ENCODE results near the gene MYH15.

The MYH15 gene

GRCh38 chr3:108410531-108410984, 99.8 kb downstream of the MYH15 start:
- Histone ChIP-seq H3K9ac (ENCODE audit: low read length) (no peak overlapping the region), H3K4me3 (ENCODE audit: low read length) (no peak overlapping the region), H3K27me3 (ENCODE audit: control insufficient read depth, insufficient read depth, low read length) (no peaks in the 10 kb centered on the region), H3K36me3 (ENCODE audit: control insufficient read depth, low read depth, low read length) (no peaks in the 10 kb centered on the region), H3K9me3 (ENCODE audit: control insufficient read depth, low read depth, low read length) (no peaks in the 10 kb centered on the region), H3K27ac (ENCODE audit: low read length) (no peak overlapping the region), H3K4me1 (ENCODE audit: control insufficient read depth, low read depth, low read length) (peaks cover 4% of the 10 kb centered on the region)

GRCh38 chr3:108409800-108410178, 100.6 kb downstream of the MYH15 start:
- Histone ChIP-seq H3K9ac (ENCODE audit: low read length) (no peak overlapping the region), H3K27me3 (ENCODE audit: control insufficient read depth, insufficient read depth, low read length) (no peaks in the 10 kb centered on the region), H3K9me3 (ENCODE audit: control insufficient read depth, low read depth, low read length) (no peaks in the 10 kb centered on the region), H3K27ac (ENCODE audit: low read length) (no peak overlapping the region), H3K4me3 (ENCODE audit: low read length) (no peak overlapping the region), H3K36me3 (ENCODE audit: control insufficient read depth, low read depth, low read length) (no peaks in the 10 kb centered on the region), H3K4me1 (ENCODE audit: control insufficient read depth, low read depth, low read length) (peaks cover 4% of the 10 kb centered on the region)

- no peak overlapping the region for H3K27ac ChIP-seq (ENCODE audit: low read length)
- H3K4me1 ChIP-seq (ENCODE audit: control insufficient read depth, low read depth, low read length) = peaks cover 4% of the 10 kb centered on the region
- no peaks in the 10 kb centered on the region for H3K36me3 ChIP-seq (ENCODE audit: control insufficient read depth, low read depth, low read length)
- H3K9ac ChIP-seq (ENCODE audit: low read length) = no peak overlapping the region
- no peaks in the 10 kb centered on the region for H3K27me3 ChIP-seq (ENCODE audit: control insufficient read depth, insufficient read depth, low read length)
- no peaks in the 10 kb centered on the region for H3K9me3 ChIP-seq (ENCODE audit: control insufficient read depth, low read depth, low read length)
- H3K4me3 ChIP-seq (ENCODE audit: low read length) = no peak overlapping the region
Observed at GRCh38 chr3:108408883-108409799, 101.3 kb downstream of the MYH15 start.

- Histone ChIP-seq H3K4me3 (ENCODE audit: low read length) (no peak overlapping the region), H3K27ac (ENCODE audit: low read length) (no peak overlapping the region), H3K27me3 (ENCODE audit: control insufficient read depth, insufficient read depth, low read length) (no peaks in the 10 kb centered on the region), H3K36me3 (ENCODE audit: control insufficient read depth, low read depth, low read length) (no peaks in the 10 kb centered on the region), H3K9me3 (ENCODE audit: control insufficient read depth, low read depth, low read length) (no peaks in the 10 kb centered on the region), H3K9ac (ENCODE audit: low read length) (no peak overlapping the region), H3K4me1 (ENCODE audit: control insufficient read depth, low read depth, low read length) (peaks cover 4% of the 10 kb centered on the region)
Observed at GRCh38 chr3:108407886-108408285, 102.5 kb downstream of the MYH15 start.

- Histone ChIP-seq H3K27me3 (ENCODE audit: control insufficient read depth, insufficient read depth, low read length) (no peaks in the 10 kb centered on the region), H3K4me1 (ENCODE audit: control insufficient read depth, low read depth, low read length) (peaks cover 4% of the 10 kb centered on the region), H3K27ac (ENCODE audit: low read length) (no peak overlapping the region), H3K4me3 (ENCODE audit: low read length) (no peak overlapping the region), H3K9ac (ENCODE audit: low read length) (no peak overlapping the region), H3K9me3 (ENCODE audit: control insufficient read depth, low read depth, low read length) (no peaks in the 10 kb centered on the region), H3K36me3 (ENCODE audit: control insufficient read depth, low read depth, low read length) (no peaks in the 10 kb centered on the region)
Observed at GRCh38 chr3:108406661-108407206, 103.7 kb downstream of the MYH15 start.

- Histone ChIP-seq H3K4me3 (ENCODE audit: low read length) (no peak overlapping the region), H3K27me3 (ENCODE audit: control insufficient read depth, insufficient read depth, low read length) (no peaks in the 10 kb centered on the region), H3K9ac (ENCODE audit: low read length) (no peak overlapping the region), H3K36me3 (ENCODE audit: control insufficient read depth, low read depth, low read length) (no peaks in the 10 kb centered on the region), H3K9me3 (ENCODE audit: control insufficient read depth, low read depth, low read length) (no peaks in the 10 kb centered on the region), H3K4me1 (ENCODE audit: control insufficient read depth, low read depth, low read length) (peaks cover 4% of the 10 kb centered on the region), H3K27ac (ENCODE audit: low read length) (no peak overlapping the region)
Observed at GRCh38 chr3:108406063-108406660, 104.2 kb downstream of the MYH15 start.

GRCh38 chr3:108404368-108404767, 106.0 kb downstream of the MYH15 start:
- no peak overlapping the region for H3K4me3 ChIP-seq (ENCODE audit: low read length)
- H3K4me1 ChIP-seq (ENCODE audit: control insufficient read depth, low read depth, low read length) = peaks cover 4% of the 10 kb centered on the region
- H3K27ac ChIP-seq (ENCODE audit: low read length) = no peak overlapping the region
- peaks cover 2% of the 10 kb centered on the region for H3K9me3 ChIP-seq (ENCODE audit: control insufficient read depth, low read depth, low read length)
- H3K36me3 ChIP-seq (ENCODE audit: control insufficient read depth, low read depth, low read length) = no peaks in the 10 kb centered on the region
- H3K9ac ChIP-seq (ENCODE audit: low read length) = no peak overlapping the region
- no peaks in the 10 kb centered on the region for H3K27me3 ChIP-seq (ENCODE audit: control insufficient read depth, insufficient read depth, low read length)

- Histone ChIP-seq H3K9ac (ENCODE audit: low read length) (no peak overlapping the region), H3K27me3 (ENCODE audit: control insufficient read depth, insufficient read depth, low read length) (no peaks in the 10 kb centered on the region), H3K36me3 (ENCODE audit: control insufficient read depth, low read depth, low read length) (no peaks in the 10 kb centered on the region), H3K4me3 (ENCODE audit: low read length) (no peak overlapping the region), H3K27ac (ENCODE audit: low read length) (no peak overlapping the region), H3K4me1 (ENCODE audit: control insufficient read depth, low read depth, low read length) (peaks cover 4% of the 10 kb centered on the region), H3K9me3 (ENCODE audit: control insufficient read depth, low read depth, low read length) (peaks cover 2% of the 10 kb centered on the region)
Observed at GRCh38 chr3:108403686-108404345, 106.6 kb downstream of the MYH15 start.

GRCh38 chr3:108403198-108403597, 107.2 kb downstream of the MYH15 start:
- Histone ChIP-seq H3K27me3 (ENCODE audit: control insufficient read depth, insufficient read depth, low read length) (no peaks in the 10 kb centered on the region), H3K4me3 (ENCODE audit: low read length) (no peak overlapping the region), H3K4me1 (ENCODE audit: control insufficient read depth, low read depth, low read length) (peaks cover 4% of the 10 kb centered on the region), H3K9ac (ENCODE audit: low read length) (no peak overlapping the region), H3K36me3 (ENCODE audit: control insufficient read depth, low read depth, low read length) (no peaks in the 10 kb centered on the region), H3K9me3 (ENCODE audit: control insufficient read depth, low read depth, low read length) (peaks cover 2% of the 10 kb centered on the region), H3K27ac (ENCODE audit: low read length) (no peak overlapping the region)

- H3K9ac ChIP-seq (ENCODE audit: low read length) = no peak overlapping the region
- no peaks in the 10 kb centered on the region for H3K27me3 ChIP-seq (ENCODE audit: control insufficient read depth, insufficient read depth, low read length)
- H3K27ac ChIP-seq (ENCODE audit: low read length) = no peak overlapping the region
- H3K4me3 ChIP-seq (ENCODE audit: low read length) = no peak overlapping the region
- peaks cover 2% of the 10 kb centered on the region for H3K9me3 ChIP-seq (ENCODE audit: control insufficient read depth, low read depth, low read length)
- peaks cover under 1% of the 10 kb centered on the region for H3K4me1 ChIP-seq (ENCODE audit: control insufficient read depth, low read depth, low read length)
- no peaks in the 10 kb centered on the region for H3K36me3 ChIP-seq (ENCODE audit: control insufficient read depth, low read depth, low read length)
Observed at GRCh38 chr3:108401836-108402235, 108.6 kb downstream of the MYH15 start.

GRCh38 chr3:108398510-108398909, 111.9 kb downstream of the MYH15 start:
- Histone ChIP-seq H3K9me3 (ENCODE audit: control insufficient read depth, low read depth, low read length) (peaks cover 2% of the 10 kb centered on the region), H3K27me3 (ENCODE audit: control insufficient read depth, insufficient read depth, low read length) (no peaks in the 10 kb centered on the region), H3K4me1 (ENCODE audit: control insufficient read depth, low read depth, low read length) (peaks cover 12% of the 10 kb centered on the region), H3K36me3 (ENCODE audit: control insufficient read depth, low read depth, low read length) (no peaks in the 10 kb centered on the region), H3K27ac (ENCODE audit: low read length) (no peak overlapping the region), H3K9ac (ENCODE audit: low read length) (no peak overlapping the region), H3K4me3 (ENCODE audit: low read length) (no peak overlapping the region)
